OCI-LY7 (cell line): Measurements from ENCODE around the gene ZNF565.

Experiments
- CTCF ChIP-seq: fragments of 200-600 bp; sonication (generic); conservative IDR thresholded peaks from 2 replicates; pipeline ENCODE4 v1.5.1; 2014; ENCODE audit warnings: mild to moderate bottlenecking, antibody characterized with exemption, low read length, moderate library complexity, mixed read lengths
- EZH2phosphoT487 ChIP-seq: fragments of 200-600 bp; sonication (generic); IDR thresholded peaks from 2 replicates; pipeline ENCODE4 v1.6.1; 2018; ENCODE audit warnings: low read depth, borderline replicate concordance, mild to moderate bottlenecking, mixed run types, antibody characterized with exemption, low read length, moderate library complexity, mixed read lengths

- TF ChIP-seq CTCF (no peak), EZH2phosphoT487 (no peak)
Observed at GRCh38 chr19:36245210-36246005, 30.9 kb upstream of the ZNF565 start.
